ENCODE data around the gene CTIF. TPM values are rescaled to one million over a fixed set of nuclear protein-coding genes. Genes with fewer than 3 reads are reported as not detected.

Gene CTIF
- total RNA-seq, 2 experiments from 2014 or later = 6.3 to 6.9 TPM

DNA sequence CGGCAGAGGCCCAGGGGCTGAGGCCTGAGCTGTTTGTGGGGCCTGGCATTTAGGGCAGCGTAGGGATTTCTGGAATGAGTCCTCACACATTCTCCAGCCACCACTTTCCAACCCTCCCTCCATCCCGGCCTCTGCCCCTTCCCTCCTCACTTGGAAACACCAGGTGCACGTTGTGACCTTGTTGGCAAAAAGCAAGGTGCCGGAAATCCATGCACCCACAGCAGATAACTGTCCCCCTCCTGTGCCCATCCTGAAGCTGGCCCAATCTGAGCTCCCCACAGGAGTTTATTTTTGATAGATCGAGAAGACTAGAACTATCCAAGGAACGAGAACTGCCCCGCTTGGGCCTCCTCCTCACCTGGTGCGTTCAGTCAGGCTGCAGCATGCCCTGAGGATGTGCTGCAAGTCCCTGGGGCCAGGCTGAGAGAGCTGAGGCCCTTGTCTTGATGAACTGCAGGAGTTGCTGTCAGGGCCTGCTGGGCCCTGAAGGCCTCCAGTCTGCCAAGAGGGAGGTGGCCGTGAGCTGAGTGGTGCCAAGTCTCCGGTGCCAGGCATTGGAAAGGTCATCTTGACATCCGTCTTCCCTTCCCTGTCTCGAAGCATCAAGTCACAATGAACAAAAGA lies 55.8 kb downstream of the CTIF start:
- CTCF ChIA-PET = no interaction called here
- POLR2A ChIA-PET = no interaction called here

DNA sequence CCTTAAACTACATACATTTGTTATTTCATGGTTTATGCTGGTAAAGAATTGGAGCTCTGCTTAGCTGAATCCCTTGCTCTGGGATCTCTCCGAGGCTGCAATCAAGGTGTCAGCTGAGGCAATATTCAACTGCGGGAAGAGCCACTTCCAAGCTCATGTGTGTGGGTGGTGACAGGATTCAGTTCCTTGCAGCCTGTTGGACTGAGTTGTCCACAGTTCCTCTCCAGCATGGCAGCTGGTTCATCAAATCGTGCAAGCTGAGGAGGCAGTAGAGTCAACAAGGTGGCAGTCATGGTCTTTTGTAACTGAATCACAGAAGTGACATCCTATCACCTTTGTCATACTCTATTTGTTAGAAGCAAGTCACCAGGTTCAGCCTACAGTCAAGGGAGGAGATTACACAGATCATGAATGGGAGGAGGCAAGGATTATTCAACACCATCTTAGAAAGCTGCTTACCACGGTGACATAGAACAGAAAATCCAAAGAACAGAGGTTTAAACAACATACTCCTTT lies 56.9 kb downstream of the CTIF start:
- CTCF ChIA-PET = interaction anchor here (1.0 kb wide), 1 partner anchor 120 kb away, joined by 3 read pairs; no protein-coding TSS in a partner anchor
- POLR2A ChIA-PET = no interaction called here

DNA sequence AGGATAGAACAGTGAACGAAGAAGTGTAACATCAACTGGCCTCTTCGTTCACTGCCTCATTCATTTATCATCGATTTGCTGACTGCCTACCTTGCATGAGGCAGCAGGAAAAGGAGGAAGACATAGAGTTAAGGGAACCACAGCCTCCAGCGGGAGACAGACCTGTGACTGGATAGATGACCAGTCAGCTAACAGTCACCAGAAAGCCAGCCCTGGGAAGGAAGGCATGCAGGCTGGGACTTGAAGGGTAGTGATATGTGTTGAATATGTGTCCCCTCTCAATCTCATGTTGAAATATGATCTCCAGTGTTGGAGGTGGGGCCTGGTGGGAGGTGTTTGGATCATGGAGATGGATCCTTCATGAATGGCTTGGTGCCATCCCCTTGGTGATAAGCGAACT lies 58.3 kb downstream of the CTIF start:
- CTCF ChIA-PET = no interaction called here

DNA sequence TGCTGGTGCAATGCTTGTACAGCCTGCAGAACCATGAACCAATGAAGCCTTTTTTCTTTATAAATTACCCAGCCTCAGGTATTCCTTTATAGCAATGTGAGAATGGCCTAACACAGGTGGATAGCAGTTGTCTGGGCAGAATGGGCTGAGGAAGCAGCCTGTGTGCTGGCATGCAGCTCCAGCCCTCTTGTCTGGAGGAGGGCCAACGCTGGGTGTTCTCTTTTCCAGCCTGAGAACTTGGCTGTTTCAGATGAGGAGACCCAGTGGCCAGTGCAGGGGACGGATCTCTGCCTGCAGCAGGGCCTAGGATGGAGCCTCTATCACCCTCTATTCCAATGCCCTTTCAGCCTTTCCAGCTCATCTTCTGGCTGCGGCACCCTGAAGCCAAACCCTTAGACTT lies 58.8 kb downstream of the CTIF start:
- ChIA-PET POLR2A (no interaction called here), CTCF (no interaction called here)

More for the DNA sequence above, 58.3 kb downstream of the CTIF start:
- POLR2A ChIA-PET = no interaction called here

DNA sequence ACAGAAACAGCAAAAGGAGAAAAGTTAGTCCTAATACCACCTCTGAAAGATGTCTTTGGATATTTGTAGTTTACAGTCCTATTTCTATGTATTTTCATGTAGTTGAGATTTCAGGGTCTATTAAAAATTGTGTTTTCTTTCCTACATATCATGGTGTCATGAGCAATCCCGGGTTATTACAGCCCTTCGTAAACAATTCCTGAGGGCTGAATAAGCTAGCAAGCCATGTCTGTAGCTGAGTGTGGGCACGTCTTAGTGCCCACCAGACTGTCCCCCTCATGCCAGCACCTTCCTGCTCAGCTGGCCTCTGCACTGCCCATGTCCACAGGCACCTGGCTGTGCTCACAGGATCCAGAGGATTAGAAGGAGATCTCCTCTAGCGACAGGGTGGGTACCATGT lies 60.6 kb downstream of the CTIF start:
- ChIA-PET POLR2A (no interaction called here), CTCF (no interaction called here)

DNA sequence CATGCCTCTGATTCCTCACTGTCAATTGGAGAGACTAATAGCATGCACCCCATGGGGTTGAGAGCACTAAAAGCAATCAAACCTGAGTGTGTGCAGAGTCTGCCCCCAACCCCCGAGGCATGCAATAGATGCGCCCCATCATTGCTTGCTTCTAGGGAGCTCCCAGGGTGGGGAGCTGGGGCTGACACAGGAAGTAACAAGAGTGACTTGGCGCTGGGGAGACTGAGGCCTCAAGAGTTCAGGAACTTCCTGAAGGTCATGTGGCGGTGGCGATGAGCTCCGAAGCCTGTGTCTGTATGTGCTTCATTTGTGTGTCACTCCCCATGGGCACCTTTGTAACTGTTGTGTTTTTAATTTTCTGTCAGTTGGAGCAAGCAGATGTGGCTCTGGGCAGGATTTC lies 61.2 kb downstream of the CTIF start:
- ChIA-PET POLR2A (no interaction called here), CTCF (interaction anchor here (1.2 kb wide), 1 partner anchor 125 kb away, joined by 3 read pairs; no protein-coding TSS in a partner anchor)

GRCh38 chr18:48600456-48601090 lies 61.7 kb downstream of the CTIF start:
- CTCF ChIA-PET = interaction anchor here (0.6 to 1.2 kb wide), 2 partner anchors 125 to 483 kb away, joined by 3 read pairs; no protein-coding TSS in a partner anchor
- POLR2A ChIA-PET = no interaction called here

- POLR2A ChIA-PET = no interaction called here
- CTCF ChIA-PET = interaction anchor here (0.6 kb wide), 1 partner anchor 484 kb away, joined by 3 read pairs; no protein-coding TSS in a partner anchor
Measured at GRCh38 chr18:48601343-48601742, 62.5 kb downstream of the CTIF start.

DNA sequence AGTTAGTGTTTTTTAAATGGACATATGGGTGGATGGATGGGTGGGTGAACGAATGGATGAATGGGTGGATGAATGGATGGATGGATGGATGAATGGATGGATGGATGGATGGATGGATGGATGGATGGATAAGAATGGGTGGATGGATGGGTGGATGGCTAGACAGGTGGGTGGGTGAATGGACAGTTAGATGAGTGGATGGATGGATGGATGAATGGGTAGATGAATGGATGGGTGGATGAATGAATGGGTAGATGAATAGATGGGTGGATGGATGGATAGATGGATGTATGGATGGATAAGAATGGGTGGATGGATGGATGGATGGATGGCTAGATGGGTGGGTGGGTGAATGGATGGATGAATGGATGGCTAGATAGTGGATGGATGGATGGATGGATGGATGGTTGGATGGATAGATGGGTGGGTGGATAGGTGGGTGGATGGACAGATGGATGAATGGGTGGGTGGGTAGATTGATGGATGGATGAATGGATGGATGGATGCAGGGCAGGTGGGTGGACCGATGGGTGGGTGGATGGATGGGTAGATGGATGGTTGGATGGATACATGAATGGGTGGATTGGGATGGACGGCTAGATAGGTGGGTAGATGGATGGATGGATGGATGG lies 64.0 kb downstream of the CTIF start:
- ChIA-PET POLR2A (interaction anchor here (0.7 kb wide), 1 partner anchor 58 kb away, joined by 5 read pairs; no protein-coding TSS in a partner anchor), CTCF (no interaction called here)

- POLR2A ChIA-PET = no interaction called here
- CTCF ChIA-PET = no interaction called here
Measured at GRCh38 chr18:48605408-48605845, 66.6 kb downstream of the CTIF start.

DNA sequence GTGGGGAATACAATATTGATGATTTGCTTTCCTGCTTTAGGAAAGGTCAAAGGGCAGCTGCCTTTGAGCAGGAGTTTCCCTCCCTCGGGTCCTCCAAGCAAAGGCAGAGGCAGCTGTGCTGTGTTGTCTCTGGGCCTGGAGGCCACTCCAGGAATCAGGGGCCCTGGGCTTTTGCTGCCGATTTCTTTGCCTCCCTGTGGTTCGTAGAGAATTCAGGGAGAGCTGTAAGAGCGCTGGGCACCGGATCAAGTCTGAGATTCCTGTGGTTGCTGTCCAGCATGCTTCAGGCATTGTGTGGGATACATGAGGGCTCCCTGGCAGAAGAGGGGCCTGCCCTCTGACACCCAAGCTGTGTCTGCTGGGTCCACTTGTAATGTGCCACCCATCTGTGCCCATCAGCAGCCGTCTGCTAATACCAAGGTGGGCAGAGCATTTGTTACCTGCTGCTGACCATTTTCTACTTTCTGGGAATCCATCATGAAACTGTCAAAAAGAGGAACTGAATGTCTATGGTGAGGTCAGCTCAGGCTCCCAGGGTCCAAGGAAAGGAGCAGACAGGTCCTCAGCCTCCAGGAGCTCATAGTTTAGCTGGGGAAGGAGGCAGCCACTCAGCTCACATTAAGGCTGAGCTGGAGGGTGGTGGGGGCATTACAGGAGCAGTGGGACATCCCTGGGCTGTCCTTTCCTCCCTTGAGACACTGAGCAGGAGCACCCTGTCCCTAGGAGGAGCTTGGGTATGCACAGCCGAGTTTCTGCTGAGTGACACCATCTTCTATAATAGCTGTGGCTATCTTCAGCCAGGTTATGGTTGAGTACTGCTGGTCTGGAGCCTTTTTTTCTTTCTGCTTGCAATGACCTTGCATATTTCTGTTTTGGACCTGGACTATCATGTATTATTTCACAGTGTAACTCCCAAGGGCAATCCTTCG lies 68.5 kb downstream of the CTIF start:
- POLR2A ChIA-PET = no interaction called here
- CTCF ChIA-PET = no interaction called here

DNA sequence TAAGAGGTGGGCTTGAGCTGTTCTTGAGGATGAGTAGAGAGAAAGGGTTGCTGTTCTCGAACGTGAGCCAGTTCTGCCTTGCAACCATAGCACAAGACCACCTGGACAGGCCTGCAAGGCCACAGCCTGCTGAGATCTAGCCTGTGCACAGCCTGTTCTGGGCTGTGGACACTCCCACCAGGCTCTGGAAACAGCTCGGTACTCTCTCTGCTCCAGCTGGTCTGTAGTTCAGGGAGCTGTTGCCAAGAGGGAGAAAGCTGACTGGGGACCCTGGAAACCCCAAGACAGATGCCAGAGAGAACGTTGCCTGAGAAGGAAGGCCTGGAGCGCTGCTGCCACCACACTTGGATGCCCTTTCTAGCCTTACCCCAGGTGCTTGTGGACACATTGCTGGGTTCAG lies 69.8 kb downstream of the CTIF start:
- CTCF ChIA-PET = interaction anchor here (0.8 kb wide), 1 partner anchor 163 kb away, joined by 3 read pairs; no protein-coding TSS in a partner anchor
- POLR2A ChIA-PET = no interaction called here

GRCh38 chr18:48609114-48609513 lies 70.3 kb downstream of the CTIF start:
- ChIA-PET CTCF (interaction anchor here (0.8 kb wide), 1 partner anchor 164 kb away, joined by 3 read pairs; no protein-coding TSS in a partner anchor), POLR2A (no interaction called here)

DNA sequence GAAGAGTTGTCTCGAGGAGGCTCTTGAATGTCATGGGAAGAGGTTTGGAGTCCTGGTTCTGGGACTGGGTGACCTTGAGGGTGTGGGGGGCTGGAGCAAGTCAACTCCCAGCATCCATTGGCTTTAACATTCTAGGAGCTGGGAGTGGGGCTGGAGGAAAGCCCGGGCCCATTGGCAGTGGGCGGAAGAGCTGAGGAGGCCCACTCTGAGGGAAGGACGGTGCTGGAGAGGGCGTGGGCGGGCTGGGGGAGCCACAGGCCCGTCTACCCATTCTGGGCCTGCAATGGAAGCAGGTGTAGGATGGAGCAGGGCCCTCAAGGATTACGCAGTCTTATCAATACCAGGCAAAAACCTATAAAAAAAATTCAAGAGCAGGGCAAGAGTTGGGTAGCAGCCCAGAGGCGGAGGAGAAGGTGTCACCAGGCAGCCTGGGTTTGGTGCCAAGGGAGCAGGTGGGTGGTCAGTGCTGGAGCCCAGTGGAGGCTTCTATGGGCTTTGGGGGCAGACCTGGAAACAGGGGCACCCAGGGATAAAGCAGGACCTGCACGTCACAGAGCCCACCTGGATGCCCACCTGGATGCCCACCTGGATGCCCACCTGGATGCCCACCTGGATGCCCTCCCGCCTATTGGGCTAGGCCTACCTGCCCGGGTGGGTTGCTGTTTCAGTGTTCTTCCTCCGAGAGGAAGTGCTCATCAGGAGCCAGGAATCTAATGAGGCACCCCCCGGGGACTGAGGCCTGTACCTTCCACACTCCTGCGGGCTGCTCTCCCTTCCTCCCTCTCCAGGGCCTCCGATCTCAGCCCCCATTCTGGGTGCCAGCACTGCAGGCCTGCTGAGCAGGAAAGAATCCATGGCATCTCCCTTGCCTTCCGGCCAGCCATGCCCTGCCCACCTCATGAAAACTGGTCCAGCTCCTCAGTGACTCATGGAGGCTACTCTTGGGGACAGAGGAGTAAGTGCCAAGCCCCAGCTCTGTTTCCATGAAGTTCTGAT lies 71.3 kb downstream of the CTIF start:
- CTCF ChIA-PET = no interaction called here
- POLR2A ChIA-PET = no interaction called here

GRCh38 chr18:48611203-48611602 lies 72.4 kb downstream of the CTIF start:
- ChIA-PET CTCF (no interaction called here), POLR2A (no interaction called here)

GRCh38 chr18:48611785-48612480 lies 73.1 kb downstream of the CTIF start:
- CTCF ChIA-PET = no interaction called here
- POLR2A ChIA-PET = no interaction called here

- ChIA-PET CTCF (no interaction called here), POLR2A (no interaction called here)
Measured at GRCh38 chr18:48612511-48612910, 73.7 kb downstream of the CTIF start.

DNA sequence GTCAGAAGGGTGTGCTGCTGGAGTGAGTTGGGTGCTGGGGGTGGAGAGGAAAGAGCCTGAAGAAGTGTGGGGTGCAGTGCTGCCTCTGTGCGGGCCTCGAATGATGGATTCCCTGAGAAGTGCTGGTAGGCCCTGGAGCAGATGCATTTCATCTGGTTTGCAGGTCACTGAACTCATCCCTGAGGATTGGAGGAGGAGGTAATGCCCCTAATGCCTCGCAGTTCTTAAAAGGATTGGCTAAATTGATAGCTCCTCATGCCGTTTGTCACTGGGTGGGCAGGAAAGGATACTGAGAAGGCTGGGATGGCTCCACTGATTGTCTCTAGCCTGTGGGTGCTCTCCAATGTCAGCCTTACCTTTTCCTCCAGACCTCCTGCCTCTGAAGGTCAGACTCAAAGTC lies 74.1 kb downstream of the CTIF start:
- POLR2A ChIA-PET = no interaction called here
- CTCF ChIA-PET = no interaction called here

Data from activated CD8-positive, alpha-beta memory T cell treated with anti-CD3 and anti-CD28 coated beads for 36 hours (primary cell).